PC-9 (cell line): ENCODE data around the gene CCDC181. TPM values are rescaled to one million over a fixed set of nuclear protein-coding genes. Genes with fewer than 3 reads are reported as not detected.

ENCODE experiments used
- BruUV-seq: library from RNA; stranded (reverse); fragments of 400-500 nt; replicated peaks from 2 replicates; lab custom pipeline; 2021; lab: Mats Ljungman, UMichigan
- CTCF ChIA-PET: fragments of 300-600 bp; sonication (Branson Sonifier 250); formaldehyde crosslinking; loops from one replicate; lab custom pipeline; 2022; ENCODE audit warnings: antibody characterized with exemption; lab: Charles Lee
- POLR2A ChIA-PET: fragments of 300-600 bp; sonication (Branson Sonifier 250); formaldehyde crosslinking; loops from one replicate; lab custom pipeline; 2022; ENCODE audit warnings: antibody characterized with exemption; ENCODE audit not compliant: unreplicated experiment; lab: Charles Lee
- DNase-seq, 2 experiments: peaks; one replicate each; pipeline versions ENCODE4 v3.0.0 to v3.0.0-alpha.2; 2015 to 2022; ENCODE audit warnings: mixed read lengths in 1 of 2
- H2AFZ ChIP-seq: fragments of 200-600 bp; sonication (generic); 2 replicates; pipeline ENCODE4 v1.8.1; 2017; ENCODE audit warnings: antibody characterized with exemption
- H3F3A ChIP-seq: fragments of 200-600 bp; sonication (generic); 2 replicates; pipeline ENCODE4 v1.8.1; 2017; ENCODE audit warnings: antibody characterized with exemption, mild to moderate bottlenecking, low read depth; ENCODE audit not compliant: insufficient read depth
- H3K27ac ChIP-seq: fragments of 200-600 bp; sonication (generic); 2 replicates; pipeline ENCODE4 v1.6.1; 2016; ENCODE audit warnings: mixed run types
- H3K27me3 ChIP-seq: fragments of 200-600 bp; sonication (generic); 2 replicates; pipeline ENCODE4 v1.6.1; 2016; ENCODE audit warnings: low read depth, mixed run types; ENCODE audit not compliant: insufficient read depth
- H3K36me3 ChIP-seq: fragments of 200-600 bp; sonication (generic); 2 replicates; pipeline ENCODE4 v1.6.1; 2016; ENCODE audit warnings: low read depth, mixed run types
- H3K4me1 ChIP-seq: fragments of 200-600 bp; sonication (generic); replicated peaks from 2 replicates; pipeline ENCODE4 v1.6.1; 2016; ENCODE audit warnings: mixed run types; ENCODE audit not compliant: insufficient read depth
- H3K4me2 ChIP-seq: fragments of 200-600 bp; sonication (generic); 2 replicates; pipeline ENCODE4 v1.6.1; 2017; ENCODE audit warnings: mixed run types
- H3K4me3 ChIP-seq: fragments of 200-600 bp; sonication (generic); 2 replicates; pipeline ENCODE4 v1.6.1; 2016; ENCODE audit warnings: mixed run types
- H3K79me2 ChIP-seq: fragments of 200-600 bp; sonication (generic); 2 replicates; pipeline ENCODE4 v1.6.1; 2017; ENCODE audit warnings: low read depth, mixed run types
- H3K9me2 ChIP-seq: fragments of 200-600 bp; sonication (generic); 2 replicates; pipeline ENCODE4 v1.8.1; 2017; ENCODE audit warnings: mild to moderate bottlenecking; ENCODE audit not compliant: insufficient read depth
- H3K9me3 ChIP-seq: fragments of 200-600 bp; sonication (generic); 2 replicates; pipeline ENCODE4 v1.8.1; 2016; ENCODE audit warnings: low read depth; ENCODE audit not compliant: insufficient read depth
- H4K20me1 ChIP-seq: fragments of 200-600 bp; sonication (generic); 2 replicates; pipeline ENCODE4 v1.8.1; 2017; ENCODE audit not compliant: insufficient read depth
- CTCF ChIP-seq: fragments of 200-600 bp; sonication (generic); conservative IDR thresholded peaks from 2 replicates; pipeline ENCODE4 v1.6.1; 2017; ENCODE audit warnings: mixed run types, antibody characterized with exemption, mild to moderate bottlenecking, moderate library complexity
- EZH2 ChIP-seq: fragments of 200-600 bp; sonication (generic); IDR thresholded peaks from 2 replicates; pipeline ENCODE4 v1.8.0; 2017; ENCODE audit warnings: antibody characterized with exemption, low read depth
- intact Hi-C: fragments of 100-400 bp; cut with micrococcal nuclease; formaldehyde crosslinking; loops from one replicate; pipeline ENCODE4 v1.10.0; 2022; ENCODE audit not compliant: unreplicated experiment
- total RNA-seq: library from RNA; stranded (reverse); gene quantifications from 2 replicates; pipeline ENCODE4 v1.2.3, GENCODE V29; 2021

Gene CCDC181
- total RNA-seq, 1 experiment from 2014 or later: 0.37 TPM

- ChIA-PET POLR2A (no interaction called here), CTCF (no interaction called here)
- Histone ChIP-seq H3K27me3 (no peaks in the 10 kb centered on the region), H3K9me3 (no peaks in the 10 kb centered on the region), H3K4me1 (no peaks in the 10 kb centered on the region), H2AFZ (no peak overlapping the region), H4K20me1 (no peaks in the 10 kb centered on the region), H3K4me3 (no peak overlapping the region), H3K79me2 (0 out of 2 replicates have a peak, but pooled peaks cover 6% of the 10 kb centered on the region), H3K4me2 (no peak overlapping the region), H3F3A (peaks cover 4% of the 10 kb centered on the region; the same call in 1 of the 2 replicates), H3K9me2 (no peaks in the 10 kb centered on the region), H3K36me3 (peaks cover 11% of the 10 kb centered on the region; the same call in 1 of the 2 replicates), H3K27ac (no peak overlapping the region)
- DNase-seq: no peak
- BruUV-seq: no TSS peak
- intact Hi-C loops: no loop called here
- TF ChIP-seq CTCF (no peak), EZH2 (no peak)
These were observed 46.1 kb upstream of the CCDC181 start for GRCh38 chr1:169473347-169473746.

- intact Hi-C loops: no loop called here
- peak in 1 of 2 experiments; percentile 36 for DNase-seq
- H3K27ac ChIP-seq: no peak overlapping the region
- H3K4me2 ChIP-seq: no peak overlapping the region
- H3K4me3 ChIP-seq: no peak overlapping the region
- BruUV-seq: no TSS peak
- TF ChIP-seq CTCF (no peak), EZH2 (no peak)
- H3K9me3 ChIP-seq: no peaks in the 10 kb centered on the region
- no peak overlapping the region for H2AFZ ChIP-seq
- no peaks in the 10 kb centered on the region for H4K20me1 ChIP-seq
- H3K9me2 ChIP-seq: no peaks in the 10 kb centered on the region
- ChIA-PET POLR2A (interaction anchor here (0.6 kb wide), 1 partner anchor 910 kb away, joined by 3 read pairs; no protein-coding TSS in a partner anchor), CTCF (no interaction called here)
- peaks cover 4% of the 10 kb centered on the region; the same call in 1 of the 2 replicates for H3F3A ChIP-seq
- H3K27me3 ChIP-seq: no peaks in the 10 kb centered on the region
- H3K4me1 ChIP-seq: no peaks in the 10 kb centered on the region
- H3K36me3 ChIP-seq: peaks cover 11% of the 10 kb centered on the region; the same call in 1 of the 2 replicates
- H3K79me2 ChIP-seq: 0 out of 2 replicates have a peak, but pooled peaks cover 1% of the 10 kb centered on the region
These were observed 45.5 kb upstream of the CCDC181 start for GRCh38 chr1:169472738-169473137.

- Histone ChIP-seq H3K27ac (no peak overlapping the region), H3K9me3 (no peaks in the 10 kb centered on the region), H3K4me3 (no peak overlapping the region), H3K36me3 (no peaks in the 10 kb centered on the region; the same call in 1 of the 2 replicates), H2AFZ (no peak overlapping the region), H3F3A (peaks cover 4% of the 10 kb centered on the region; the same call in 1 of the 2 replicates), H3K4me1 (no peaks in the 10 kb centered on the region), H4K20me1 (no peaks in the 10 kb centered on the region), H3K79me2 (no peaks in the 10 kb centered on the region), H3K27me3 (no peaks in the 10 kb centered on the region), H3K9me2 (no peaks in the 10 kb centered on the region), H3K4me2 (no peak overlapping the region)
- ChIA-PET CTCF (no interaction called here), POLR2A (no interaction called here)
- no peak for DNase-seq
- no TSS peak for BruUV-seq
- intact Hi-C loops: loop anchor here (5.0 to 10.0 kb wide), 3 partner anchors 243 to 1124 kb away; partner anchors contain the start of gene SELL
- TF ChIP-seq EZH2: no peak
- no peak for TF ChIP-seq CTCF
These were observed 41.7 kb upstream of the CCDC181 start for GRCh38 chr1:169468982-169469381.
